Endodermal cell (in vitro differentiated cells): ENCODE data around the gene SCRT2. TPM values are rescaled to one million over a fixed set of nuclear protein-coding genes. Genes with fewer than 3 reads are reported as not detected.

Experiments
- DNase-seq: peaks from one replicate; pipeline ENCODE4 v3.0.0-alpha.2; 2017
- H3K27ac ChIP-seq: 2 replicates; pipeline ENCODE4 v1.5.1; 2013; ENCODE audit warnings: mild to moderate bottlenecking, low read depth, low read length, moderate library complexity
- H3K27me3 ChIP-seq: 2 replicates; pipeline ENCODE4 v1.6.1; 2013; ENCODE audit warnings: mild to moderate bottlenecking, low read length, moderate library complexity; ENCODE audit not compliant: insufficient read depth, control insufficient read depth, poor library complexity, severe bottlenecking
- H3K36me3 ChIP-seq: 2 replicates; pipeline ENCODE4 v1.7.0; 2013; ENCODE audit warnings: mild to moderate bottlenecking, low read length, moderate library complexity; ENCODE audit not compliant: control insufficient read depth, insufficient read depth
- H3K4me1 ChIP-seq: one replicate; pipeline ENCODE4 v1.7.0; 2013; ENCODE audit warnings: low read length; ENCODE audit not compliant: control insufficient read depth, insufficient read depth
- H3K4me3 ChIP-seq: 2 replicates; pipeline ENCODE4 v1.5.1; 2013; ENCODE audit warnings: mild to moderate bottlenecking, low read length, moderate library complexity
- H3K9ac ChIP-seq: 2 replicates; pipeline ENCODE4 v1.6.1; 2013; ENCODE audit warnings: mild to moderate bottlenecking, low read length, moderate library complexity; ENCODE audit not compliant: poor library complexity, severe bottlenecking; ENCODE audit errors: extremely low read depth
- H3K9me3 ChIP-seq: 2 replicates; pipeline ENCODE4 v1.6.1; 2013; ENCODE audit warnings: mild to moderate bottlenecking, low read length, moderate library complexity; ENCODE audit not compliant: control insufficient read depth
- H3K27ac Mint-ChIP-seq: 2 replicates; pipeline ENCODE4 v1.8.0; 2020; ENCODE audit warnings: mixed read lengths
- H3K27me3 Mint-ChIP-seq: 2 replicates; pipeline ENCODE4 v1.8.0; 2021; ENCODE audit warnings: mild to moderate bottlenecking, mixed read lengths; ENCODE audit not compliant: insufficient read depth
- H3K36me3 Mint-ChIP-seq: 2 replicates; pipeline ENCODE4 v1.8.0; 2020; ENCODE audit warnings: low read depth, mixed read lengths
- H3K4me1 Mint-ChIP-seq: 2 replicates; pipeline ENCODE4 v1.8.0; 2020; ENCODE audit warnings: mixed read lengths
- H3K4me3 Mint-ChIP-seq: 2 replicates; pipeline ENCODE4 v1.8.0; 2020; ENCODE audit warnings: mild to moderate bottlenecking, moderate library complexity, mixed read lengths
- H3K9me3 Mint-ChIP-seq: 2 replicates; pipeline ENCODE4 v1.8.0; 2020; ENCODE audit warnings: mild to moderate bottlenecking, mixed read lengths
- WGBS, 2 experiments: methylation state at CpG; one replicate each; pipeline versions ENCODE4 v1.1.5 to v1.1.7; 2013; ENCODE audit warnings: missing lambda C conversion rate in 2 of 2, mixed read lengths in 1 of 2; ENCODE audit not compliant: insufficient coverage in 1 of 2, insufficient read length in 1 of 2; 5-methylcytosine and 5-hydroxymethylcytosine counted together
- total RNA-seq, 2 donors: library from RNA; stranded (reverse); fragmentation: NEBNext Ultra II Directional in 1 of 2; extraction: Animal tissue kit (Norgen Biotek cat#: 25700) in 1 of 2; gene quantifications; 2 replicates in 1 of 2; 3 replicates in 1 of 2; pipeline ENCODE4 v1.2.1, GENCODE V29; 2021
- TF ChIP-seq, protein P1 (sequence below): fragments of 200-600 bp; sonication (generic); conservative IDR thresholded peaks from 2 replicates; pipeline ENCODE4 v1.5.0; 2021; ENCODE audit warnings: antibody characterized with exemption, mild to moderate bottlenecking

SCRT2 gene
- total RNA-seq, 2 donors from 2014 or later, result not detected

DNA sequence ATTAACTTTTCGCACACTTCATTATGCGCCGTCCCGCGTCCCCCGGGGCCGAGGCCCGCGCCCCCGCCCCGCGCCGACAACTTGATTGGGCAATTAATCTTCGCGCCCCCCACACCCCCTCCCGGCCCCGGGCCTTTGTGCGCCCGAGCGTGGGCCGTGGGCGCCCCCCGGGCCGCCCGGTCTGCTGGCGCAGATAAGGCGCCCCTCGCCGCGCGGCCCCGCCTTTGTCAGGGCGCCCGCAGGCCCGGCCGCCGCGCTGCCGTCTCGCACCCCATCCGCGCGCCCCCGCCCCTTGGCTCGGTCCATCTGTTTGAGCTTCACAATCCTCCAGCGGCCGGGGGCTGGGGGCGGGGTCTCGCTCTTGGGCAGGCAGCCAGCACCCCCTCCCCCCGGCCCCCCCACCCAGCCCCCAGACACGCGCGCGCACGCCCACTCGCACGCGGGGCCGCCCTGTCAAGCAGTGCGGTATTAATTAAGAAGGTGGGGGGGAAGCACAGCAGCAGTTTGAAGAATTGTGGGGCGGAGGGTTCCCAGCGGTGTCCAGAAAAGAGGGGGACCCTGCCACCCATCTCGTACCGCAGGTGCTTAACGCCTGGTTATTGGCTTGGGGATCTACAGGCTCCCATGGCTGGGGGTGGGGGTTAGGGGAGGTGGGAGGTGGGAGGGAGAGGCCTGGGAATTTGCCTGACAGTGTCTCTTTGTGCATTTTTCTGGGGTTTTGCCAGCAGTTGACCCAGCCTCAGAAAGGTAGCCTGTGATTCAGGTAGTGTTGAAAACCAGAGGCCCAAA lies 34.6 kb upstream of the SCRT2 start:
- no peaks in the 10 kb centered on the region for H3K4me1 ChIP-seq
- H3K27ac Mint-ChIP-seq, result no peak overlapping the region
- H3K4me3 ChIP-seq, result peak overlapping the region; percentile 34
- H3K9me3 Mint-ChIP-seq, result peaks cover 22% of the 10 kb centered on the region
- H3K4me3 Mint-ChIP-seq, result peak overlapping the region; percentile 56
- H3K27ac ChIP-seq, result peak overlapping the region; percentile 49
- no peaks in the 10 kb centered on the region for H3K36me3 ChIP-seq
- WGBS, 2 experiments, result 22 to 90% methylated on average over 2 to 60 of the region's 65 CpGs
- H3K27me3 Mint-ChIP-seq, result peaks cover 18% of the 10 kb centered on the region
- H3K36me3 Mint-ChIP-seq, result peaks cover 4% of the 10 kb centered on the region
- TF ChIP-seq, protein P1, sequence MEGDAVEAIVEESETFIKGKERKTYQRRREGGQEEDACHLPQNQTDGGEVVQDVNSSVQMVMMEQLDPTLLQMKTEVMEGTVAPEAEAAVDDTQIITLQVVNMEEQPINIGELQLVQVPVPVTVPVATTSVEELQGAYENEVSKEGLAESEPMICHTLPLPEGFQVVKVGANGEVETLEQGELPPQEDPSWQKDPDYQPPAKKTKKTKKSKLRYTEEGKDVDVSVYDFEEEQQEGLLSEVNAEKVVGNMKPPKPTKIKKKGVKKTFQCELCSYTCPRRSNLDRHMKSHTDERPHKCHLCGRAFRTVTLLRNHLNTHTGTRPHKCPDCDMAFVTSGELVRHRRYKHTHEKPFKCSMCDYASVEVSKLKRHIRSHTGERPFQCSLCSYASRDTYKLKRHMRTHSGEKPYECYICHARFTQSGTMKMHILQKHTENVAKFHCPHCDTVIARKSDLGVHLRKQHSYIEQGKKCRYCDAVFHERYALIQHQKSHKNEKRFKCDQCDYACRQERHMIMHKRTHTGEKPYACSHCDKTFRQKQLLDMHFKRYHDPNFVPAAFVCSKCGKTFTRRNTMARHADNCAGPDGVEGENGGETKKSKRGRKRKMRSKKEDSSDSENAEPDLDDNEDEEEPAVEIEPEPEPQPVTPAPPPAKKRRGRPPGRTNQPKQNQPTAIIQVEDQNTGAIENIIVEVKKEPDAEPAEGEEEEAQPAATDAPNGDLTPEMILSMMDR, result no peak
- DNase-seq, result peak; percentile 82
- peaks cover 22% of the 10 kb centered on the region for H3K9me3 ChIP-seq
- no peaks in the 10 kb centered on the region for H3K27me3 ChIP-seq
- peaks cover 9% of the 10 kb centered on the region for H3K4me1 Mint-ChIP-seq
- H3K9ac ChIP-seq, result no peak overlapping the region

DNA sequence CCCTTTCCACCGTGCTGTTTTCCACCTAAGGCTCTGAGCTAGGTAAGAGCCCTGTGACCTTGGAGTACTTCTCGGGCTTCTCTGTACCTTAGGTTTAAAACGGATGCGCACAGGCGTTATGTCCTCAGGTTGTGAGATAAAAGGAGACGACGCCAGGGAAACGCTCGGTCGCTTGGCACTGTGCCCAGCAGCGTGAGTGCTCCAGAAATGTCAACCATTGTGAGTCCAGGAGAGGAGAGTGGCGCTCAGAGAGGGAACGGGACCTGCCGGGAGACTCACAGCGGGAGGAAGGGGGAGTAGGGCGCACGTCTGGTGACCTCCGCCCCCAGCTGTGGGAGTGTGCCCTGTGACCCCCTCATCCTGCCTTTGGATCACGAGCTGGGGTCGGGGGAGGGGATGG lies 33.8 kb upstream of the SCRT2 start:
- H3K9me3 Mint-ChIP-seq, result peaks cover 22% of the 10 kb centered on the region
- TF ChIP-seq, protein P1, result no peak
- Histone ChIP-seq H3K9ac (no peak overlapping the region), H3K27ac (no peak overlapping the region), H3K27me3 (no peaks in the 10 kb centered on the region), H3K36me3 (no peaks in the 10 kb centered on the region), H3K9me3 (peaks cover 22% of the 10 kb centered on the region), H3K4me3 (peak overlapping the region; percentile 34), H3K4me1 (no peaks in the 10 kb centered on the region)
- H3K27ac Mint-ChIP-seq, result no peak overlapping the region
- 86 to 89% methylated on average over 15 to 20 of the region's 20 CpGs for WGBS, 2 experiments
- H3K4me3 Mint-ChIP-seq, result peak overlapping the region; percentile 56
- H3K4me1 Mint-ChIP-seq, result peaks cover 9% of the 10 kb centered on the region
- H3K36me3 Mint-ChIP-seq, result peaks cover 4% of the 10 kb centered on the region
- H3K27me3 Mint-ChIP-seq, result peaks cover 18% of the 10 kb centered on the region
- DNase-seq, result no peak

DNA sequence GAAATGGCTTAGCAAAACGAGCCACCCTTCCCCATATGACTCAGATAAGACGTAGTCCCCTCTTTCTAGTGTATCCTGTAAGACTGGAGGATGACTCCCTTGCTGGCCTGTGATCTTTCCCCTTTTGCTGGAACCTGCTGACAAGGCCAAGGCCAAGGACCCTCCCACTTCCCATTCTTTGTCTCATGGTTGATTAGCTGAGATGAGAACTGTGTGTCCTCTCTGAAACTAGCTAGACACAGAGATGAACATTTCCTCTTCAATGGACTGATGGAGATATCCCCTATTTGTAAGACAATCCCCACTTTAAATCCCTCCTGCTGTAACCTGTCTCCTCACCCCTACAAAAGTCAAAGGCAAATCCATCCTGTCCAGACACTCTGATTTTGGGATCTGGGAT lies 33.4 kb upstream of the SCRT2 start:
- peaks cover 22% of the 10 kb centered on the region for H3K9me3 ChIP-seq
- Mint-ChIP-seq H3K27me3 (peaks cover 18% of the 10 kb centered on the region), H3K27ac (no peak overlapping the region), H3K4me1 (peaks cover 9% of the 10 kb centered on the region), H3K9me3 (peaks cover 22% of the 10 kb centered on the region), H3K36me3 (peaks cover 4% of the 10 kb centered on the region), H3K4me3 (peak overlapping the region; percentile 56)
- no peak for DNase-seq
- H3K27me3 ChIP-seq, result no peaks in the 10 kb centered on the region
- no peak overlapping the region for H3K9ac ChIP-seq
- no peak overlapping the region for H3K27ac ChIP-seq
- TF ChIP-seq, protein P1, result no peak
- 90 to 93% methylated on average over 2 of the region's 2 CpGs for WGBS, 2 experiments
- H3K4me1 ChIP-seq, result no peaks in the 10 kb centered on the region
- no peaks in the 10 kb centered on the region for H3K36me3 ChIP-seq
- peak overlapping the region; percentile 34 for H3K4me3 ChIP-seq
